Muscle of leg (tissue), 11 donors: ENCODE data around the gene FSD1. TPM values are rescaled to one million over a fixed set of nuclear protein-coding genes. Genes with fewer than 3 reads are reported as not detected.

Source experiments
- DNase-seq: peaks from one replicate; pipeline ENCODE4 v3.0.0; 2013
- H3K27ac ChIP-seq: one replicate; pipeline ENCODE4 v1.5.1; 2013; ENCODE audit warnings: mild to moderate bottlenecking, low read length, control low read depth
- H3K27me3 ChIP-seq: one replicate; pipeline ENCODE4 v1.6.1; 2013; ENCODE audit warnings: low read length; ENCODE audit not compliant: control insufficient read depth, insufficient read depth
- H3K36me3 ChIP-seq: one replicate; pipeline ENCODE4 v1.6.1; 2013; ENCODE audit warnings: low read length; ENCODE audit not compliant: control insufficient read depth, insufficient read depth
- H3K4me1 ChIP-seq: one replicate; pipeline ENCODE4 v1.6.1; 2013; ENCODE audit warnings: low read length; ENCODE audit not compliant: control insufficient read depth, insufficient read depth
- H3K4me3 ChIP-seq: one replicate; pipeline ENCODE4 v1.5.1; 2013; ENCODE audit warnings: low read length, control low read depth
- H3K9me3 ChIP-seq: replicated peaks from 2 replicates; pipeline ENCODE4 v1.6.1; 2013; ENCODE audit warnings: low read depth, low read length; ENCODE audit not compliant: control insufficient read depth
- WGBS: methylation state at CpG from one replicate; pipeline ENCODE4 v1.1.5; 2013; ENCODE audit warnings: missing lambda C conversion rate; ENCODE audit not compliant: insufficient coverage; 5-methylcytosine and 5-hydroxymethylcytosine counted together
- polyA plus RNA-seq, 8 donors: library from polyadenylated mRNA; unstranded; fragments of 120-200 nt; gene quantifications; one replicate each; pipeline versions ENCODE4 v1.2.1 to v1.2.3, GENCODE V29; 2013; ENCODE audit warnings: inconsistent platforms in 1 of 8, low replicate concordance in 1 of 8; ENCODE audit not compliant: insufficient read length in 8 of 8, insufficient read depth in 1 of 8
- total RNA-seq: library from RNA; stranded (reverse); fragments of 120-200 nt; gene quantifications from one replicate; pipeline ENCODE4 v1.2.4, GENCODE V29; 2013

FSD1 gene
- total and polyA plus RNA-seq, 9 donors = 0.71 to 3.2 (median 2.2) TPM

GRCh38 chr19:4300589-4300988 is 3.8 kb upstream of the FSD1 start:
- 86% methylated on average over 3 of the region's 3 CpGs for WGBS
- no peaks in the 10 kb centered on the region for H3K9me3 ChIP-seq
- H3K4me3 ChIP-seq = no peak overlapping the region
- no peaks in the 10 kb centered on the region for H3K36me3 ChIP-seq
- no peak for DNase-seq
- H3K4me1 ChIP-seq = peaks cover 32% of the 10 kb centered on the region
- no peak overlapping the region for H3K27ac ChIP-seq
- H3K27me3 ChIP-seq = no peaks in the 10 kb centered on the region

- no peaks in the 10 kb centered on the region for H3K36me3 ChIP-seq
- H3K27ac ChIP-seq = peak overlapping the region; percentile 65
- no peaks in the 10 kb centered on the region for H3K9me3 ChIP-seq
- no peak overlapping the region for H3K4me3 ChIP-seq
- no peaks in the 10 kb centered on the region for H3K27me3 ChIP-seq
- 21% methylated on average over 6 of the region's 13 CpGs for WGBS
- peaks cover 23% of the 10 kb centered on the region for H3K4me1 ChIP-seq
- peak; percentile 53 for DNase-seq
These were observed 2.7 kb upstream of the FSD1 start for GRCh38 chr19:4301590-4302242.

- no peak for DNase-seq
- no peaks in the 10 kb centered on the region for H3K27me3 ChIP-seq
- 35% methylated on average over 7 of the region's 8 CpGs for WGBS
These were observed 2.2 kb upstream of the FSD1 start, which contains the start of gene TMIGD2 for GRCh38 chr19:4302243-4302640. TSS of gene TMIGD2 (minus strand) at chr19:4302389. CDS start at chr19:4302385, 4 bp downstream.

GRCh38 chr19:4303819-4304537 is 420 bp upstream of the FSD1 start:
- H3K27me3 ChIP-seq = no peaks in the 10 kb centered on the region
- H3K27ac ChIP-seq = no peak overlapping the region
- no peak overlapping the region for H3K4me3 ChIP-seq
- H3K9me3 ChIP-seq = no peaks in the 10 kb centered on the region
- DNase-seq = no peak
- no peaks in the 10 kb centered on the region for H3K36me3 ChIP-seq
- peaks cover 20% of the 10 kb centered on the region for H3K4me1 ChIP-seq
- 55% methylated on average over 10 of the region's 18 CpGs for WGBS

More at GRCh38 chr19:4302243-4302640, 2.2 kb upstream of the FSD1 start, which contains the start of gene TMIGD2:
- peak within 1 kb of the TSS; percentile 65 for H3K27ac ChIP-seq
- no peaks in the 10 kb centered on the region for H3K36me3 ChIP-seq
- no peaks in the 10 kb centered on the region for H3K9me3 ChIP-seq
- peaks cover 20% of the 10 kb centered on the region for H3K4me1 ChIP-seq
- H3K4me3 ChIP-seq = no peak within 1 kb of the TSS

GRCh38 chr19:4305257-4305612 is 837 bp downstream of the FSD1 start:
- Histone ChIP-seq H3K36me3 (no peaks in the 10 kb centered on the region), H3K4me1 (peaks cover 20% of the 10 kb centered on the region), H3K27ac (no peak overlapping the region), H3K9me3 (no peaks in the 10 kb centered on the region), H3K27me3 (no peaks in the 10 kb centered on the region), H3K4me3 (no peak overlapping the region)
- WGBS = 59% methylated on average over 3 of the region's 7 CpGs
- no peak for DNase-seq

- Histone ChIP-seq H3K9me3 (no peaks in the 10 kb centered on the region), H3K27me3 (no peaks in the 10 kb centered on the region), H3K27ac (no peak overlapping the region), H3K4me1 (peaks cover 20% of the 10 kb centered on the region), H3K4me3 (no peak overlapping the region), H3K36me3 (no peaks in the 10 kb centered on the region)
- 82% methylated on average over 16 of the region's 16 CpGs for WGBS
- DNase-seq = no peak
These were observed 1.3 kb downstream of the FSD1 start for GRCh38 chr19:4305659-4306058.

GRCh38 chr19:4310247-4311121 is 6.1 kb downstream of the FSD1 start:
- H3K27me3 ChIP-seq = no peaks in the 10 kb centered on the region
- H3K27ac ChIP-seq = no peak overlapping the region
- DNase-seq = no peak
- 91% methylated on average over 16 of the region's 22 CpGs for whole genome bisulfite sequencing
- no peak overlapping the region for H3K4me3 ChIP-seq
- no peaks in the 10 kb centered on the region for H3K36me3 ChIP-seq
- H3K9me3 ChIP-seq = no peaks in the 10 kb centered on the region
- H3K4me1 ChIP-seq = no peaks in the 10 kb centered on the region

- Histone ChIP-seq H3K4me3 (no peak overlapping the region), H3K27ac (no peak overlapping the region), H3K9me3 (no peaks in the 10 kb centered on the region), H3K27me3 (no peaks in the 10 kb centered on the region), H3K4me1 (no peaks in the 10 kb centered on the region), H3K36me3 (no peaks in the 10 kb centered on the region)
- WGBS = 57% methylated on average over 6 of the region's 12 CpGs
- no peak for DNase-seq
These were observed 9.6 kb downstream of the FSD1 start for GRCh38 chr19:4313847-4314490.

- H3K9me3 ChIP-seq = peaks cover 11% of the 10 kb centered on the region
- 93% methylated on average over 8 of the region's 9 CpGs for WGBS
- H3K36me3 ChIP-seq = no peaks in the 10 kb centered on the region
- DNase-seq = no peak
- H3K27me3 ChIP-seq = no peaks in the 10 kb centered on the region
- no peak overlapping the region for H3K27ac ChIP-seq
- H3K4me3 ChIP-seq = no peak overlapping the region
- no peaks in the 10 kb centered on the region for H3K4me1 ChIP-seq
These were observed 12.6 kb downstream of the FSD1 start for GRCh38 chr19:4316956-4317355.
